ENCODE data around the gene UQCRFS1. TPM values are rescaled to one million over a fixed set of nuclear protein-coding genes. Genes with fewer than 3 reads are reported as not detected.
A peak's percentile ranks its signal among the peaks of the same experiment; 100 is the strongest.
"Not testable (repeated sequence)": the region's sequence is repeated elsewhere in the genome, so short reads cannot be mapped to it uniquely, and the experiment has no call there.

UQCRFS1 gene
- polyA plus RNA-seq, 1 experiment: 32.8 TPM

DNA sequence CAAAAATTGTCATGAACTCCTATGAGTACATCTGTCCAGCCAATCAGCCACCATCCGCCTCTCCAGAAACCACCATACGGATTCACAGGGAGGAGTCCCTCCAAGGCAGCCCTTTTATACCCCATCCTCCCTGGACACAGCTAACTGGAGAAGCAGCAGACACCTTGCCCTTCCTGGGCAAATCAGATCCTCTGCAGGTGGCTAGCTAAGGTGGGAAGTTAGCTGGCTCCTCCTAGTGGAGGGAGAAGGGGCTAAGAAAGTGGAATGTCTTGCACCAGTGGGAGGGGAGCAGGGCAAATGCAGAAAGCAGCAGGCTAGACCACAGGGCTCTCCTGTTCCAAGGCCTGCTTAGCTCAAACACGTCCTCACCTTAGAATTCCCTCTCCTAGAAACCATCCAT lies 46.2 kb upstream of the UQCRFS1 start:
- DNase-seq (ENCODE audit: low read depth): no peak
- Histone ChIP-seq H3K4me3 (ENCODE audit: low read depth, low read length) (no peak overlapping the region), H3K27me3 (ENCODE audit: control insufficient read depth, insufficient read depth, low read length) (no peaks in the 10 kb centered on the region), H3K36me3 (ENCODE audit: control insufficient read depth, insufficient read depth, low read length) (no peaks in the 10 kb centered on the region)
- POLR2A ChIA-PET: no interaction called here
- TF ChIP-seq, protein P1, sequence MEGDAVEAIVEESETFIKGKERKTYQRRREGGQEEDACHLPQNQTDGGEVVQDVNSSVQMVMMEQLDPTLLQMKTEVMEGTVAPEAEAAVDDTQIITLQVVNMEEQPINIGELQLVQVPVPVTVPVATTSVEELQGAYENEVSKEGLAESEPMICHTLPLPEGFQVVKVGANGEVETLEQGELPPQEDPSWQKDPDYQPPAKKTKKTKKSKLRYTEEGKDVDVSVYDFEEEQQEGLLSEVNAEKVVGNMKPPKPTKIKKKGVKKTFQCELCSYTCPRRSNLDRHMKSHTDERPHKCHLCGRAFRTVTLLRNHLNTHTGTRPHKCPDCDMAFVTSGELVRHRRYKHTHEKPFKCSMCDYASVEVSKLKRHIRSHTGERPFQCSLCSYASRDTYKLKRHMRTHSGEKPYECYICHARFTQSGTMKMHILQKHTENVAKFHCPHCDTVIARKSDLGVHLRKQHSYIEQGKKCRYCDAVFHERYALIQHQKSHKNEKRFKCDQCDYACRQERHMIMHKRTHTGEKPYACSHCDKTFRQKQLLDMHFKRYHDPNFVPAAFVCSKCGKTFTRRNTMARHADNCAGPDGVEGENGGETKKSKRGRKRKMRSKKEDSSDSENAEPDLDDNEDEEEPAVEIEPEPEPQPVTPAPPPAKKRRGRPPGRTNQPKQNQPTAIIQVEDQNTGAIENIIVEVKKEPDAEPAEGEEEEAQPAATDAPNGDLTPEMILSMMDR (IDR thresholded peaks at IDR 0.05; ENCODE audit: insufficient read depth, low read depth, low read length): peak; percentile 31; the same call in 1 of the 2 replicates
- CTCF ChIA-PET: interaction anchor here (0.6 to 1.7 kb wide), 2 partner anchors 11 to 572 kb away, joined by 3 to 5 read pairs; no protein-coding TSS in a partner anchor

DNA sequence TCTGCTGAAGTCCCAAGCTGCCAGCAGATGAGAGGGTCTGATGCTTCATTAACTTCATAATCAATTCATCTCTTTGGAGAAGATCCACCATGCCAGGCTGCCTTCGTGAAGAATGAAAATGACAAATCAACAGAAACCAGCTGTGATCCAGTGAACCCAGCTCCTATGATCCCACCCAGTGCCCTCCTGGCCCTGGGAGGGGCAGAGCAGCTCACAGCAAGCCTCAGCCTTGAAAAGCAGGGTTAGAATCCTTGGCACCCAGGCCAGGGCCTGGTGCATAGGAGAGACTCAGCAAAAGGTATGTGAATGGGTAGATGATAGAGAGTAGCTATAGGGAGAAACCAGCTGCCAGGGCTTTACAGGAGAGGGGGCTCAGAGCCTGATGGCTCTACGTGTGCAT lies 43.6 kb upstream of the UQCRFS1 start:
- TF ChIP-seq, protein P1 (IDR thresholded peaks at IDR 0.05; ENCODE audit: insufficient read depth, low read depth, low read length): no peak
- ChIA-PET POLR2A (no interaction called here), CTCF (interaction anchor here (0.6 to 0.7 kb wide), 2 partner anchors 90 to 377 kb away, joined by 3 read pairs; no protein-coding TSS in a partner anchor)
- no peak for DNase-seq (ENCODE audit: low read depth)
- Histone ChIP-seq H3K36me3 (ENCODE audit: control insufficient read depth, insufficient read depth, low read length) (no peaks in the 10 kb centered on the region), H3K27me3 (ENCODE audit: control insufficient read depth, insufficient read depth, low read length) (no peaks in the 10 kb centered on the region), H3K4me3 (ENCODE audit: low read depth, low read length) (no peak overlapping the region)

DNA sequence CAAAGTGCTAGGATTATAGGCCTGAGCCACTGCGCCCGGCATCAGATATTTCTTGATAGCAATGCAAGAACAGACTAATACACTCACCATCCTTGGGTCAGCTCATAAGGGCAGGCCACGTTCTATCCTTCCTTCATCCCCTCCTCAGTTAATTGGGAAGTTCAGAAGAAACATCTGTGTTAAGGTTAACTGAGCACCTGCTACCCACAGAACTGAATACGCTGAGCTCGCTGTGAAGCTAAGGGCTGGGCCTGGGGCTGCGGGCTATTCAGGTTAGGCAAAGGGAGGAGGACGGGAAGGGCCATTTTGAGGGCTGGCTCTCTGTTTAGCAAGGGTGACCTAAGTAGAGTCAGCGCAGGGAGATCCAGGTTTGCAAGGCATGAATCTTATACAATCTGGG lies 43.0 kb upstream of the UQCRFS1 start:
- ChIA-PET POLR2A (no interaction called here), CTCF (no interaction called here)
- TF ChIP-seq, protein P1 (IDR thresholded peaks at IDR 0.05; ENCODE audit: insufficient read depth, low read depth, low read length): no peak
- Histone ChIP-seq H3K27me3 (ENCODE audit: control insufficient read depth, insufficient read depth, low read length) (no peaks in the 10 kb centered on the region), H3K4me3 (ENCODE audit: low read depth, low read length) (no peak overlapping the region), H3K36me3 (ENCODE audit: control insufficient read depth, insufficient read depth, low read length) (no peaks in the 10 kb centered on the region)
- DNase-seq (ENCODE audit: low read depth): no peak

DNA sequence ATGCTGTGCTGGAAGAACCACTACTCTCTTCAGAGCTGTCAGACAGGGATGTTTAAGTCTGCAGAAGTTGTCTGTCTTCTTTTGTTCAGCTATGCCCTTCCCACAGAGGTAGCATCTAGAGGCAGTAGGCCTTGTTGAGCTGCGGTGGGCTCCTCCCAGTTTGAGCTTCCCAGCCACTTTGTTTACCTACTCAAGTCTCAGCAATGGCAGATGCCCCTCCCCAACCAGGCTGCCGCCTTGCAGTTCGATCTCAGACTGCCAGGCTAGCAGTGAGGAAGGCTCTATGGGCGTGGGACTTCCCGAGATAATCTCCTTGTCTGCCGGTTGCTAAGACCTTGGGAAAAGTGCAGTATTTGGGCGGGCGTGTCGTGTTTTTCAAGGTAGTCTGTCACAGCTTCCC lies 42.1 kb upstream of the UQCRFS1 start:
- no peak overlapping the region for H3K4me3 ChIP-seq (ENCODE audit: low read depth, low read length)
- ChIA-PET CTCF (interaction anchor here (0.8 to 1.8 kb wide), 2 partner anchors 9 to 171 kb away, joined by 3 to 6 read pairs; no protein-coding TSS in a partner anchor), POLR2A (no interaction called here)
- no peaks in the 10 kb centered on the region for H3K27me3 ChIP-seq (ENCODE audit: control insufficient read depth, insufficient read depth, low read length)
- no peaks in the 10 kb centered on the region for H3K36me3 ChIP-seq (ENCODE audit: control insufficient read depth, insufficient read depth, low read length)
- TF ChIP-seq, protein P1 (IDR thresholded peaks at IDR 0.05; ENCODE audit: insufficient read depth, low read depth, low read length): no peak
- DNase-seq (ENCODE audit: low read depth): no peak

DNA sequence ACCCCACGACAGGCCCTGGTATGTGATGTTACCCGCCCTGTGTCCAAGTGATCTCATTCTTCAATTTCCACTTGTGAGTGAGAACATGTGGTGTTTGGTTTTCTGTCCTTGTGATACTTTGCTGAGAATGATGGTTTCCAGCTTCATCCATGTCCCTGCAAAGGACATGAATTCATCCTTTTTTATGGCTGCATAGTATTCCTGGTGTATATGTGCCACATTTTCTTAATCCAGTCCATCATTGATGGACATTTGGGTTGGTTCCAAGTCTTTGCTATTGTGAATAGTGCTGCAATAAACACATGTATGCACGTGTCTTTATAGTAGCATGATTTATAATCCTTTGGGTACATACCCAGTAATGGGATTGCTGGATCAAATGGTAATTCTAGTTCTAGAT lies 36.8 kb upstream of the UQCRFS1 start:
- POLR2A ChIA-PET; CTCF ChIA-PET; H3K4me3 ChIP-seq (ENCODE audit: low read depth, low read length); DNase-seq (ENCODE audit: low read depth); H3K36me3 ChIP-seq (ENCODE audit: control insufficient read depth, insufficient read depth, low read length); H3K27me3 ChIP-seq (ENCODE audit: control insufficient read depth, insufficient read depth, low read length): not testable (repeated sequence)

DNA sequence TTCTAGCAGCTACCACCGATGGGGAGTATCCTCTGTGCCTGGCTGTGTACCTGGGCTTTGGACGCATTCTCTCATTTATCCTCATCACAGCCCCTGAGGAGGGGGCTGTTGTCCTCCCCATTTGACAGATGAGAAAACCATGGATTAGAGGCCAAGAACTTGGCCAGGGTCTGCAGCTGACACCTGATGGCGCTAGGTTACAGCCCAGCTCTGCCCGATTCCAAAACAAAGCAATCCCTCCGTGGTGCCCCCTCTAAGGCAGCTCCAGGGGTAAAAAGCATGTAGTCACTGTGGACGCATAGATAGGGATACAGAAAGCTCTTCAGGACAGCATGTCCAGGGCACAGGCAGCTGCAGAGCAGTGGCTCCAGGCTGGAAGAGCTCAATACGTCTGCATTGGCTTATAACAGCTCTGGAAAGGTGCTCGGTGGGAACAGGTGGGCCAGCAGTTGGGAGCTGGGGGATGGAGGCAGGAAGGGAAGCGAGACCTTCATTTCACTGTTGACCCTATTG lies 35.4 kb upstream of the UQCRFS1 start:
- H3K36me3 ChIP-seq (ENCODE audit: control insufficient read depth, insufficient read depth, low read length): no peaks in the 10 kb centered on the region
- ChIA-PET POLR2A (no interaction called here), CTCF (interaction anchor here (0.6 to 1.2 kb wide), 3 partner anchors 11 to 15 kb away, joined by 3 to 5 read pairs (median 3); no protein-coding TSS in a partner anchor)
- no peaks in the 10 kb centered on the region for H3K27me3 ChIP-seq (ENCODE audit: control insufficient read depth, insufficient read depth, low read length)
- no peak overlapping the region for H3K4me3 ChIP-seq (ENCODE audit: low read depth, low read length)
- no peak for DNase-seq (ENCODE audit: low read depth)
- TF ChIP-seq, protein P1 (IDR thresholded peaks at IDR 0.05; ENCODE audit: insufficient read depth, low read depth, low read length): no peak

Data from BJ (cell line).